MM.1S (cell line): ENCODE results near the gene TEK.

Source experiments
- CTCF ChIP-seq: fragments of 300-600 bp; sonication (generic); IDR thresholded peaks from 2 replicates; pipeline ENCODE4 v1.5.1; 2016; ENCODE audit warnings: antibody characterized with exemption, low read length, mixed read lengths
- EZH2phosphoT487 ChIP-seq: fragments of 300-600 bp; sonication (generic); IDR thresholded peaks from 2 replicates; pipeline ENCODE4 v1.6.1; 2018; ENCODE audit warnings: antibody characterized with exemption, low read length

GRCh38 chr9:27198190-27198589 lies 89.2 kb downstream of the TEK start:
- TF ChIP-seq CTCF, result no peak
- no peak for TF ChIP-seq EZH2phosphoT487
